ENCODE measurements around the gene CACNA2D2.

CACNA2D2 gene

DNA sequence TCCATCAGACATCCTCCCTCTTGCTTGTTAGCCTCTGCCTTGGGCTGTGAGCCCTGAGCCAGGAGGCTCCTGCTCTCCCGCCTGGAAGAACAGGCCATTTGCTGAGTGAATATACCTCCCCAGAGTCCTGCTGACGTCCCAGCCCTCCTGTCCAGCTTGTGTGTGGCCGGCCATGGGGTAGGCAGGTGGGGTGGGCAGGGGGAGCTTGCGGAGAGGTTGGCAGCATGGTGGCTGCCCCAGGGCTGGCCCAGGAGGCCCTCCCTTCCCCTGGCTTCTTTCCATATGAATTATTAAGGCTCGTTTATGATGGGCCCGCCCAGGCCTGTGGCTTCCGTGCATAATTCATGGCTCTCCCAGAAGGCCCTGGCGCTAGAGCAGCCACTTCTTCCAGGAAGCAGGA lies 18.7 kb downstream of the CACNA2D2 start:
- no peak overlapping the region for H3K4me3 ChIP-seq (ENCODE audit: low read depth, low read length)

DNA sequence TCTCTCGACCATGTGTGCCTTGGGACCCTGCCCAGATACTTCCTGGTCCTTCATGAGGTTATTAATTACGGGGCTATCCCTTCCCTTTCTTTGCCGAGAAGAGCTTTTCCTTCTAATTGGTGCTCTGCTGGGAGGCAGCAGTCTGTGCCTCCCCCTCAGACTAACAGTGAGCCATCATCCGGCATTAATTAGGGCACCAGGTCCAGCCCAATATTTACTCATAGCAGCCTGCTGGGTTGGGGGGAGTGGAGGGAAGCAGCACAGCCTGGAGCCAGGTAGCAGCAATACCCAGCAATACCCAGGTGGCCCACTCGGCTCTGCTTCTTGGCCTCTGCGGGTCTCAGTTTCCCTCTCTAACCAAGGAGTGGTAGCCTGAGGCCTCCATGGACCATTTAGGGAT lies 20.1 kb downstream of the CACNA2D2 start:
- no peak overlapping the region for H3K4me3 ChIP-seq (ENCODE audit: low read depth, low read length)
- TF ChIP-seq, protein P1, sequence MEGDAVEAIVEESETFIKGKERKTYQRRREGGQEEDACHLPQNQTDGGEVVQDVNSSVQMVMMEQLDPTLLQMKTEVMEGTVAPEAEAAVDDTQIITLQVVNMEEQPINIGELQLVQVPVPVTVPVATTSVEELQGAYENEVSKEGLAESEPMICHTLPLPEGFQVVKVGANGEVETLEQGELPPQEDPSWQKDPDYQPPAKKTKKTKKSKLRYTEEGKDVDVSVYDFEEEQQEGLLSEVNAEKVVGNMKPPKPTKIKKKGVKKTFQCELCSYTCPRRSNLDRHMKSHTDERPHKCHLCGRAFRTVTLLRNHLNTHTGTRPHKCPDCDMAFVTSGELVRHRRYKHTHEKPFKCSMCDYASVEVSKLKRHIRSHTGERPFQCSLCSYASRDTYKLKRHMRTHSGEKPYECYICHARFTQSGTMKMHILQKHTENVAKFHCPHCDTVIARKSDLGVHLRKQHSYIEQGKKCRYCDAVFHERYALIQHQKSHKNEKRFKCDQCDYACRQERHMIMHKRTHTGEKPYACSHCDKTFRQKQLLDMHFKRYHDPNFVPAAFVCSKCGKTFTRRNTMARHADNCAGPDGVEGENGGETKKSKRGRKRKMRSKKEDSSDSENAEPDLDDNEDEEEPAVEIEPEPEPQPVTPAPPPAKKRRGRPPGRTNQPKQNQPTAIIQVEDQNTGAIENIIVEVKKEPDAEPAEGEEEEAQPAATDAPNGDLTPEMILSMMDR (IDR thresholded peaks at IDR 0.05; ENCODE audit: borderline replicate concordance, insufficient read depth, low read depth, low read length) = no peak

More for the DNA sequence above, 18.7 kb downstream of the CACNA2D2 start:
- TF ChIP-seq, protein P1 (IDR thresholded peaks at IDR 0.05; ENCODE audit: borderline replicate concordance, insufficient read depth, low read depth, low read length) = no peak

DNA sequence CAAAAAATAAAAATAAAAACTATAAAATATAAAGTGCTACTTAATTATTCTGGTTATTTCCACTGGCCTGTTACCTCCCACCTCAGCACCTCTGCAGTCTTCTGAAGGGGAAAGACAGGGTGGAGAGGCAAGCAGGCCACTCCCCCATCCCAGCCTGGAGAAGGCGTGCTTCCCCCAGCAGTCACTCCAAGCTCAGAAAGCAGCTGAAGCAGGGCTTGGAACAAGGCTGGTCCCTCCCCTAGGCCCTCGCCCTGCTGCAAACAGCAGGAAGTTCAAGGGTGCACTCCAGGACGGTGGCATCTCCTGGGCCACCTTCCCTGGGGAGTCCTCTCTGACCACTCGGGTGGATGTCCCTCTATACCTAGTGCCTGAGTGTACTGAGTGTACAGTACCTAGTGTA lies 21.4 kb downstream of the CACNA2D2 start:
- TF ChIP-seq, protein P1 (IDR thresholded peaks at IDR 0.05; ENCODE audit: borderline replicate concordance, insufficient read depth, low read depth, low read length) = no peak
- H3K4me3 ChIP-seq (ENCODE audit: low read depth, low read length) = no peak overlapping the region

DNA sequence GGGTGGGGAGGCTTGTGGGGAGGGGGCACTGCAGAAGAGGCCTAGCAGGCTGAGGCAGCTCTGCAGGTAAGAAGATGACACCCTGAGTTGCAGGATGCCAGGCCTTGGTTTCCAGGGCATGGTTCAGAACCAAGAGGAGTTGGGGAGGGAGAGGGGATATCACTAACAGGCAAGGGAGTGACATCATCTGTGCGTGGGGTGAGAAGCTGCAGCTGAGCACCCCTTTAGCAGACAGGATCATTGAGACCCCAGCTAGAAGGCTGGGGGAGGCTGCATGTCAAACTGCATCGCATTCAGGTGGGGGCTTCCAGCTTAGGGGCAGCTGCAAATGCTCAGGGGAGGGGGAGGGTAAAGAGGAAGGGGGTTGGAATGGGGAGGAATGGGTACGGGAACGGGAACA lies 23.0 kb downstream of the CACNA2D2 start:
- H3K4me3 ChIP-seq (ENCODE audit: low read depth, low read length) = no peak overlapping the region
- TF ChIP-seq, protein P1 (IDR thresholded peaks at IDR 0.05; ENCODE audit: borderline replicate concordance, insufficient read depth, low read depth, low read length) = no peak

DNA sequence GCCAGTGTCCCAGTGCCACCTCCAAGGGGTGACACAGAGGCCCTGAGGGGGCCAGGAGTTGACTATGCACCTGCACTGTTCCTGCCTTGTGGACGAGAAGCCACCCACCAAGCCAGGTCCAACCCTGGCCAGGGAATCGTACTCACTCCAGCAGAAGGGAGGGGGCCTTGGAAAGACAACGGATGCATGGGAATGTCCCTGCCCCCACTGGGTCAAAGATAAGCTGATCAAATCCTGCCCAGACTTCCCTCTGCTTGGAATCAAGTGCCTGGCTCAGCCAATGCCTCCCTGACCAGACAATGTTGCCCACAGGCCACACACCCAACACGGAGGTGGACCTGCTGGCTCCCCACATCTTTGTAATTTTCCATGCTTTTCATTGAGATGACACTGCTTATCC lies 23.9 kb downstream of the CACNA2D2 start:
- TF ChIP-seq, protein P1 (IDR thresholded peaks at IDR 0.05; ENCODE audit: borderline replicate concordance, insufficient read depth, low read depth, low read length) = no peak
- H3K4me3 ChIP-seq (ENCODE audit: low read depth, low read length) = no peak overlapping the region

DNA sequence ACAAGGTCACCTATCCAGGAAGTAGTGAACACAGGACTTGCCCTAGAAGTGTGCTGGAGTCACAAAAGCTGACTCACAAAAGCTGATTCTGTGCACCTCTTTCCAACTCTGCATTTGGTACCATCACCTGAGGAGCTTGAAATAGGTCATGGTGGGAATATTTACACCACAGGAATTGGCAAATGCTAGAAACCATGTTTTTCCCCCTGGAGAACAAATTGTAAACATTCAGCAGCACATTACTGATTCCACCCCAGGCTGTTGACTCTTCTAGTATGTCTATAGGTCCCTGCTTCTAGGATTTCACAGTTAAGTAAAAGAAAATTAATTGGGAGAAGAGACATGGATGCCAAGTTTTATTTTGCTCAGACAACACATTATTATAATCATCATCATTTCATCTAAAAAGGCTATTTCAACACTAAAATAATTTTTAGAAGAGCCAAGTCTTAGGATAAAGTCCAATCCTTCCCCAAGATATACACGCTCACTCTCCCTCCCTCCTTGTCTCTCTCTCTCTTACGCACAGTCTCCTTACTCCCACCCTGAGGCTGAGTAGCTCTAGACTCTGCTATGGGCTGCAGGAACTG lies 24.7 kb downstream of the CACNA2D2 start:
- TF ChIP-seq, protein P1 (IDR thresholded peaks at IDR 0.05; ENCODE audit: borderline replicate concordance, insufficient read depth, low read depth, low read length) = no peak
- H3K4me3 ChIP-seq (ENCODE audit: low read depth, low read length) = no peak overlapping the region

DNA sequence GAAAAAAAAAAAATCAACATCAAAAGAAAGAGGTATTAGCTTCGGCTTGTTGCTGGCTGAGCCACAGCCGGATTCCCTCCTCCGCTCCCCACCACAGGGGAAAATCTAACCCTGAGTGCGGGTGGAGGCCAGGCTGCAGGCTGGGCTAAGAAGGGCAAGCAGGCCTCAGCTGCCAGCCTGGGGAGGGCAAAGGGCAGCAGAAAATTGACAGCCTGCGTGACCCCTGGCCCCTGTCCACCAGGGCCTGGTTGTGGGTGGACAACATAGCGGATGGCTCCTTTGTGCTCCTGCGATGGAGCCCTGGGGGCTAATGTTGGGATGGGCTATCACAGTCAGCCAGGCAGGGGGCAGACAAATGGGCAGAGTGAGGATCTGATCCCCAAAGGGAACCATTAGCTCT lies 25.4 kb downstream of the CACNA2D2 start:
- H3K4me3 ChIP-seq (ENCODE audit: low read depth, low read length) = no peak overlapping the region
- TF ChIP-seq, protein P1 (IDR thresholded peaks at IDR 0.05; ENCODE audit: borderline replicate concordance, insufficient read depth, low read depth, low read length) = no peak

Measured in GM12875 (cell line).